ENCODE results near the gene OSBP2.

The OSBP2 gene

DNA sequence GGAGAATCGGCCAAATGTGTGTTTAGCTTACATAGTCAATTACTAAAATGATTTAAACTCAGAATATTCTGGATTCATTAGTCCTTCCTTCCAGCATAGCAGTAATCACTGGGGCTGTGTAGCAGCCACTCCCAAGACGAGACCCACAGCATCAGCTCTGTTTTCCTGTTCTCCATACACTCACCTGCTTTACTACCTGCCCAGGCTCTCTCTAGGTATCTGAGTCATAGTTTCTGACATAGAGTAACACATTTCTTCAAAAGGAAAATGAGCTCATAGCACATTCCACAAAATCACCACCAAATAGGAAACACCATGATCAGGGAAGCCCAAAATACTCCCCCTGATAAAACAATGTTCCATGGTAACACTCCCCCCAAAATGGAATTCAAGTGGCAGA is 251.0 kb downstream of the OSBP2 start:
- no peak overlapping the region for H3K4me3 ChIP-seq (ENCODE audit: low read length)
- TF ChIP-seq, protein P1, sequence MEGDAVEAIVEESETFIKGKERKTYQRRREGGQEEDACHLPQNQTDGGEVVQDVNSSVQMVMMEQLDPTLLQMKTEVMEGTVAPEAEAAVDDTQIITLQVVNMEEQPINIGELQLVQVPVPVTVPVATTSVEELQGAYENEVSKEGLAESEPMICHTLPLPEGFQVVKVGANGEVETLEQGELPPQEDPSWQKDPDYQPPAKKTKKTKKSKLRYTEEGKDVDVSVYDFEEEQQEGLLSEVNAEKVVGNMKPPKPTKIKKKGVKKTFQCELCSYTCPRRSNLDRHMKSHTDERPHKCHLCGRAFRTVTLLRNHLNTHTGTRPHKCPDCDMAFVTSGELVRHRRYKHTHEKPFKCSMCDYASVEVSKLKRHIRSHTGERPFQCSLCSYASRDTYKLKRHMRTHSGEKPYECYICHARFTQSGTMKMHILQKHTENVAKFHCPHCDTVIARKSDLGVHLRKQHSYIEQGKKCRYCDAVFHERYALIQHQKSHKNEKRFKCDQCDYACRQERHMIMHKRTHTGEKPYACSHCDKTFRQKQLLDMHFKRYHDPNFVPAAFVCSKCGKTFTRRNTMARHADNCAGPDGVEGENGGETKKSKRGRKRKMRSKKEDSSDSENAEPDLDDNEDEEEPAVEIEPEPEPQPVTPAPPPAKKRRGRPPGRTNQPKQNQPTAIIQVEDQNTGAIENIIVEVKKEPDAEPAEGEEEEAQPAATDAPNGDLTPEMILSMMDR (conservative IDR thresholded peaks at IDR 0.05; ENCODE audit: low read length), result no peak
- DNase-seq (ENCODE audit: low read depth), result no peak

DNA sequence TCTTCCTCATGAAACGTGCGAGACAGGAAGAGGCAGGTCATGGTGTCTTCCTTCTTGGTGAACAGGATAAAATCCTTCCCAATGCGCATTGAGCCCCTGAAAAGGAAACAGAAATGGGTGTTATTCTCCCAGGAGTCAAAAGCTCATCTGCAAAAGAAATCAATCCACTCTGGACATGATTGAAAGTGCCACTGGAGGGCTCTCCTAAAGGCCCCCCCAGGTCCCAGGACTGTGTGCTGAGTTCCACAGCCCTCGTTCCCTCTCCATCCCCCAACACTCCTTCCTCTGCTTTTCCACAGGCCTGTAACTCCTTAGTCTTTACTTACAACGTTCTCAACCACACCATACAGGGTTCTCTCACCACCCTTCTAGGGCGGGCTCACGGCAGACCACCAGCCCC is 251.7 kb downstream of the OSBP2 start:
- DNase-seq (ENCODE audit: low read depth), result no peak
- TF ChIP-seq, protein P1 (conservative IDR thresholded peaks at IDR 0.05; ENCODE audit: low read length), result no peak
- no peak overlapping the region for H3K4me3 ChIP-seq (ENCODE audit: low read length)

DNA sequence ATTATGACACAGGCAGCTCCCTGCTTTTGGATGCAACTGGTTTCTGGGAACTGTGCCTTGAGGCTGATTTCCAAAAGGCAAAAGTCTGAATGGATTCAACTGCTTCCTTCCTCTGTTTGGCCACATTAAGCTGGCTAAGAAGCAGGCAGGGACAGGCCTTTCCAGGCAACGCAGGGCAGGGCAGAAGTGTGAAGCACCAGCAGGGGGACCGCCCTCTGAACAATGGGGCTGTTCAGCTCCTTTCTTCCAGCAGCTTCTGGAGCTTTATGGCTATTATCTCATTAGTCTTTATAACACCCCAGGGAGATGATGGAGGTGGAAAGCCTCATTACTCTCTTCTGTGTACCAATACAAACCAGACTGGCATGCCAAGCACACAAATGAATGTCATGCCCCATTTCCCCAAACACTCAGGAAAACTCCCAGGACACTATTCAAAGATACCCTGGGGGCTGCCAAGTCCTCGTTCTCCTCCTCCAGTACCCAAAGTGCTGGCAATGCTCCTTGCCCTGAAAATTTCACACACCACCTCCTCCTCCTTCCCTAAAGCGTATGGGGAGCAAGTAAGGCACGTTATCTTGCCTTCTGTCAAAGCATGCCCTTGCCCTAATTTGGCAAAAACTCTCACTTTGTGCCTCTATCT is 252.6 kb downstream of the OSBP2 start:
- H3K4me3 ChIP-seq (ENCODE audit: low read length), result no peak overlapping the region
- DNase-seq (ENCODE audit: low read depth), result peak; percentile 23
- TF ChIP-seq, protein P1 (conservative IDR thresholded peaks at IDR 0.05; ENCODE audit: low read length), result no peak; the same call in 1 of the 2 replicates

DNA sequence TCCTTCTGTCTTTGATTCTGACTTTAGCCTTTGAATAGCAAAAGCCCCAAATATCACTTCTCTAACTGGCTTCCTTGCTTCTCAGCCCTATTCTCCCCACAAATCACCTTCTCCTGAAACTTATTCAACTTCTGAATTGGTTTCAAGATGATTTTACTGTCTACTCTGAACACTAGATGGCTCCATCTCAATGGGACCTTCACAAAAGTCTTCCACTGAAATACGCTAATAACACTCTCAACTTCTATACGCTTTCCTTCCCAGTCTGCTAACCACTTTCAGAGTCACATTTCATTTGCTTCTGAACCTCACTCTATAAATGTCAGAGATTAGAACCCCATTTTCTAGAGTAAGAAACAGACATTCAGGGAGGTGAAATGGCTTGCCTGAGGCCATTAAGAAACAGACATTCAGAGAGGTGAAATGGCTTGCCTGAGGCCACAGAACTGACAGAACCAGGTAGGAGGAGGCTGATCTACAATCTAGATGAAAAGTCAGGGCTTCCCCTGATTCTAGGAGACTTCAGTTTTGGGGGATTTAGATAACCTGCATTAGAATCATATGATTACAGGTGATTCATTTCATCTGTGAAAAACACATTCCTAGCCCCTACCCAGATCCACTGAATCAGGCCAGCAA is 253.3 kb downstream of the OSBP2 start:
- peak; percentile 71 for DNase-seq (ENCODE audit: low read depth)
- TF ChIP-seq, protein P1 (conservative IDR thresholded peaks at IDR 0.05; ENCODE audit: low read length), result peak; percentile 76
- H3K4me3 ChIP-seq (ENCODE audit: low read length), result no peak overlapping the region

DNA sequence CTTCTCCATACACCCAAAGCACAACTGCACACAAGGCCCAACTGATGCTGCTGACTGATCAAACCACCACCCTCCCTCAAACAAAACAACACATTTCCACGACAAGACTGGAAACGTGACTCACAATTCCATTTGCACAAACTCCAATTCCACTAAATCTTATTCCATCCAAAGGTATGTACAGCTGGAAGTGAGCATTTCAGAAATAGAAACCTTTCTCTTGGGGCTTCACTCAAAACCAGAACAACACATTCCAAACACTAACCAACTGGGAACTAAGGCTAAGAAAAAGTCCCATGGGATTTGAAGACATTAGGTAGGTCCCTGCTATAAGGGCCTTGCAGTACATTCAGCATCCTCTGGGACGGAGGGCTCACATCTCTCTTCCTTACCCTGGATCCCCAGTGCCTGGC is 254.3 kb downstream of the OSBP2 start:
- DNase-seq (ENCODE audit: low read depth), result peak; percentile 77
- H3K4me3 ChIP-seq (ENCODE audit: low read length), result no peak overlapping the region
- TF ChIP-seq, protein P1 (conservative IDR thresholded peaks at IDR 0.05; ENCODE audit: low read length), result peak; percentile 34

DNA sequence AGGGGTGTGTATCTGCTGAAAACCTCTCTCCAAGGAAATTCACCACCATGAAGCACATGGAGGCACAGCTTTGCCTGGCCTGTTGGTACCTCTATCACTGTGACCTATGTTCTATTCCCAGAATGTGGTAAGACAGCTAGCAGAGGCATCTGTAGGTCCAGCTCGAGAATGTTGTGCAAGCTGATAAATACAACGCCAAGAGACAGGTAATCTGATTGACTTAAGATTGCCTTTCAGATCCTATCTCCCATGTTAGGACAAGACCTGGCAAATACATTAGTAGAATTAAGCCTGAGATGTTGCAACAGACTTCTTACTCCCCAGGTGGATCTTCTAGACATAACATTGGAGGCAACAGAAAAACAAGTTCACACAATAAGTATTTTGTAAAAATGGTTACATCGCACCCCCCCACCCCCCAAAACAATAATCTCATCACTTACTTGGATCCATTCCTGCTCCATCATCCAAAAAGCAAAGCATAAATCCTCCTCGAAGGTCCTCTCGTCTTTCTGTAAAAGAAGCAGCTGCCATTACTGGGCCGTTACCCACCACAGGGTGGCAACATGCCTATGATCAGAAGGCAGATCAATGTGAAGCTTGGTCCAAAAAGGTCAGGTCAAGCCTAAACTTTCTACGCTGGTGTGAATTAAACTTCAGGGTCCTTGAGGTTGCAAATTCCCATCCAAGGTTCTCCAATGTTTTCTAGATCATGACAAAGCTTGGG is 255.4 kb downstream of the OSBP2 start:
- TF ChIP-seq, protein P1 (conservative IDR thresholded peaks at IDR 0.05; ENCODE audit: low read length), result no peak
- DNase-seq (ENCODE audit: low read depth), result no peak
- H3K4me3 ChIP-seq (ENCODE audit: low read length), result no peak overlapping the region
